Measurements from ENCODE around the gene RNF151.

The RNF151 gene

DNA sequence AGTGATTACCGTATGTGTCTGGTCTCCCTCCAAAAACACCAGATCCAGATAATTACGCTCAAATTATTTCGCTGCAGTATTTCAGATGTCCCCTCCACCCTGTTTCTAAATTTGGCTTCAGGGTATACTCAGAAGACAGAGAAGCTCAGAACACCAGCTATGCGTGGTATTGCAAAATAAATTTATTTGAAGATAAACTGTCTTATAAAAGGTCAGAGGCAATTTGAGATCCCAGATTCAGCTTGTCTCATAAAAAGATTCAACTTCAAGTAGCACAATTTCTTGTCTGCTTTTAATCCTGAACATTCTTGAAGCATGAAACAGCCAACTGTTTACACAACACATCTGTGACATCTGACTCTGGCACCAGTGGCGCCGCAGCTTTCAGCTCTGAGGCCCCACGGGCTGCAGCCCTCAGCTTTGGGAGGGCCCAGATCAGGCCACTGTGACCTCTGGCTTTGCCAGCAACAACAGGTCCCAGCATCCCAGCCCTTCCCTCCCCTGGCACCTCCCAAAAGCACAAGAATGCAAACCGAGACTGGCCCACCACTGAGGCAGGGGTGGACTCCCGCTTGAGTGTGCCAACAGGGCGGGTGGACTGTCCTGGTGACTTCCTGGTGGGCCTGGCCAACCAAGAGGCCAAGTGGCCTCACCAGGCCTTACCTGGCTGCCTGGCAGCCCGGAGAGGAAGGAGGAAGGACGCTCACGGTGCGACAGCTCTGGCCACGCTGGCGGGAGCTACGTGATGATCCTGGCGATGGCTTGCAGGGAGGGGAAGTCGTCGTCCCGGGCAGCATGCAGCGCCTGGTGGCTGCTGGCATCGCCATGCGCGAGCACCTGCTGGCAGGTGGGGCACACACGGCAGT lies 31.1 kb downstream of the RNF151 start:
- Histone ChIP-seq H4K20me1 (ENCODE audit: insufficient read depth, low read length) (no peaks in the 10 kb centered on the region), H3K36me3 (replicated peaks; ENCODE audit: insufficient read depth, low read length) (no peaks in the 10 kb centered on the region)

DNA sequence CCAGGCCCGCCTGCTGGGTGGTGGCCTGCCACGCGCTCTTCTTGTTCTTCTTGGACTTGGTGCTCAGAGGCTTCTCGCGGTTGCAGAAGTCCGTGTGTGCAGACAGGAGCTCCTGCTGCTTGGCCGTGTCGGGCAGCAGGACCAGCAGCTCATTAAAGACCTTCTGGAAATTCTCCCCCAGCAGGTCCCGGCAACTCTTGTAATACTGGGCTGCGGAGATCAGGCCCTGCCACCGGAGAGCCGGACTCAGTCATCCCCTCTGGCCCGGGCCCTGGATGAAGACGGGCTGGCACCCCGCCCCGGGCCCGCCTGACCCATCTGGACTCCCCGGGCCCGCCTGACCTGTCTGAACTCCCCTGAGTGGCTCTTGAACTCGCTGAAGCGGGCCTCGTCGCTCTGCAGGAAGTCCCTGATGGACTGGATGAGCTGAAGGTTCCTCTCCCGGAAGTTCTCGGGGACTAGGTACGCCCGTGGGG lies 31.7 kb downstream of the RNF151 start:
- Histone ChIP-seq H3K36me3 (replicated peaks; ENCODE audit: insufficient read depth, low read length) (no peaks in the 10 kb centered on the region), H3K4me2 (ENCODE audit: low read depth, low read length) (no peak overlapping the region), H3K9me3 (replicated peaks; ENCODE audit: insufficient read depth, low read length) (no peaks in the 10 kb centered on the region), H3K79me2 (ENCODE audit: low read length) (peaks cover 7% of the 10 kb centered on the region), H2AFZ (ENCODE audit: low read length) (no peak overlapping the region), H3K9me2 (replicated peaks; ENCODE audit: insufficient read depth, low read length) (no peaks in the 10 kb centered on the region), H3K4me3 (ENCODE audit: low read length) (no peak overlapping the region), H4K20me1 (ENCODE audit: insufficient read depth, low read length) (no peaks in the 10 kb centered on the region), H3K9ac (ENCODE audit: low read length) (no peak overlapping the region), H3K27ac (ENCODE audit: low read length) (no peak overlapping the region), H3F3A (ENCODE audit: insufficient read depth, low read length) (peaks cover 7% of the 10 kb centered on the region; the same call in 1 of the 2 replicates), H3K4me1 (ENCODE audit: low read length) (no peaks in the 10 kb centered on the region), H3K27me3 (replicated peaks; ENCODE audit: insufficient read depth, low read length) (no peaks in the 10 kb centered on the region)
- DNase-seq = no peak
- TF ChIP-seq EZH2phosphoT487 (IDR thresholded peaks at IDR 0.05; ENCODE audit: low read length) = no peak
- no peak for TF ChIP-seq EZH2 (optimal IDR thresholded peaks at IDR 0.05; ENCODE audit: low read depth, low read length)
- TF ChIP-seq, protein P1, sequence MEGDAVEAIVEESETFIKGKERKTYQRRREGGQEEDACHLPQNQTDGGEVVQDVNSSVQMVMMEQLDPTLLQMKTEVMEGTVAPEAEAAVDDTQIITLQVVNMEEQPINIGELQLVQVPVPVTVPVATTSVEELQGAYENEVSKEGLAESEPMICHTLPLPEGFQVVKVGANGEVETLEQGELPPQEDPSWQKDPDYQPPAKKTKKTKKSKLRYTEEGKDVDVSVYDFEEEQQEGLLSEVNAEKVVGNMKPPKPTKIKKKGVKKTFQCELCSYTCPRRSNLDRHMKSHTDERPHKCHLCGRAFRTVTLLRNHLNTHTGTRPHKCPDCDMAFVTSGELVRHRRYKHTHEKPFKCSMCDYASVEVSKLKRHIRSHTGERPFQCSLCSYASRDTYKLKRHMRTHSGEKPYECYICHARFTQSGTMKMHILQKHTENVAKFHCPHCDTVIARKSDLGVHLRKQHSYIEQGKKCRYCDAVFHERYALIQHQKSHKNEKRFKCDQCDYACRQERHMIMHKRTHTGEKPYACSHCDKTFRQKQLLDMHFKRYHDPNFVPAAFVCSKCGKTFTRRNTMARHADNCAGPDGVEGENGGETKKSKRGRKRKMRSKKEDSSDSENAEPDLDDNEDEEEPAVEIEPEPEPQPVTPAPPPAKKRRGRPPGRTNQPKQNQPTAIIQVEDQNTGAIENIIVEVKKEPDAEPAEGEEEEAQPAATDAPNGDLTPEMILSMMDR (IDR thresholded peaks at IDR 0.05; ENCODE audit: low read length) = no peak

More for the DNA sequence above, 31.1 kb downstream of the RNF151 start:
- Histone ChIP-seq H3K4me2 (ENCODE audit: low read depth, low read length) (no peak overlapping the region), H3K79me2 (ENCODE audit: low read length) (peaks cover under 1% of the 10 kb centered on the region; the same call in 1 of the 2 replicates), H3K27ac (ENCODE audit: low read length) (no peak overlapping the region), H3K9me2 (replicated peaks; ENCODE audit: insufficient read depth, low read length) (no peaks in the 10 kb centered on the region), H3K27me3 (replicated peaks; ENCODE audit: insufficient read depth, low read length) (no peaks in the 10 kb centered on the region), H3K4me3 (ENCODE audit: low read length) (no peak overlapping the region), H3K4me1 (ENCODE audit: low read length) (no peaks in the 10 kb centered on the region), H3F3A (ENCODE audit: insufficient read depth, low read length) (peaks cover 8% of the 10 kb centered on the region; the same call in 1 of the 2 replicates), H2AFZ (ENCODE audit: low read length) (no peak overlapping the region), H3K9ac (ENCODE audit: low read length) (no peak overlapping the region), H3K9me3 (replicated peaks; ENCODE audit: insufficient read depth, low read length) (no peaks in the 10 kb centered on the region)
- DNase-seq = no peak
- TF ChIP-seq, protein P1 (IDR thresholded peaks at IDR 0.05; ENCODE audit: low read length) = no peak
- TF ChIP-seq EZH2 (optimal IDR thresholded peaks at IDR 0.05; ENCODE audit: low read depth, low read length) = no peak
- TF ChIP-seq EZH2phosphoT487 (IDR thresholded peaks at IDR 0.05; ENCODE audit: low read length) = no peak

DNA sequence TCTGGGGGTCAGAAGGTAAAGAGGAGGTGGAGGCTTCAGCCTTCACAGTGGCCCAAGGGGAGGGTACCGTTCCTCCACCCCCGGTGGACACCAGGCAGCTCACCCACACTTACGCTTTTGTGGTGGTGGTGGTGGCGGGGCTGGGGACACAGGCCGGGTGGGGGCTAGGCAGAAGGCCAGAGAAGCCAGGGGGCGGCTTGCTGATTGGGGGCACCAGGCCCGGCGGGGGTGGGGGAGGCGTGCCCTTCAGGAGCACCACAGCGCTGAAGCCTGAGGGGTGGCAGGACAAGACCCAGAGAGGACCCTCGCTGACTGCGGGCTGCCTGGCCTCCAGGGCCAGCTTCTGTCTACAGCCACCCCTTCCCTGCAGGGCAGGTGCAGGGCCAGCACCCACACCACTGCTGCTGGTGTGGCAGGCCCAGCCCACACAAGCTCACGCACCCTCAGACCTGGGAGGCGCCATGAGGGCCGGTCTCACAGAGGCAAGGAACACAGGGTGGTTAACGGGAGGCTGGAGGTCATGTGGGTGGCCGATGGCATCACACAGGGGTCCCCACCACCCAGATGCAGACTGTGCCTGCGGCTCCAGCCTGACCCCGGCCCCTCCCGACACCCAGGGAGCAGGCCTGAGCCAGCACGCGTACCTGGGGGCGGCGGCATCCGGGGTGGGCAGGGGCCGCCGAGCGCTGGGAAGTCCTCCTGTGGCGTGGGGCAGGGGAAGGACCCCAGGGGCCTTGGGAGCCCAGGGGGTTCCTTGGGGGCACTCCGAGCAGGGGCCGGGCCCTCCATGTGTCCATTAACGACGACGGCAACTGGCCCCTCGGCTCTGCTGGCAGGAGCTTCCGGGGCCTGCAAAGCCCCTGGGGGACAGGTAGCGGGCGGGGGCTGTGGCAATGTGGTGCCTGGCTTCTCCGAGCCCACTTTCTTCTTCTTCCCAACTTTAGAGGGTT lies 32.5 kb downstream of the RNF151 start:
- H3K36me3 ChIP-seq (replicated peaks; ENCODE audit: insufficient read depth, low read length) = no peaks in the 10 kb centered on the region
- DNase-seq = no peak
- no peaks in the 10 kb centered on the region for H3K4me1 ChIP-seq (ENCODE audit: low read length)
- no peaks in the 10 kb centered on the region for H3K9me2 ChIP-seq (replicated peaks; ENCODE audit: insufficient read depth, low read length)
- H3K79me2 ChIP-seq (ENCODE audit: low read length) = peaks cover 14% of the 10 kb centered on the region
- no peak overlapping the region for H3K9ac ChIP-seq (ENCODE audit: low read length)
- H3K4me3 ChIP-seq (ENCODE audit: low read length) = no peak overlapping the region
- no peak for TF ChIP-seq EZH2 (optimal IDR thresholded peaks at IDR 0.05; ENCODE audit: low read depth, low read length)
- TF ChIP-seq EZH2phosphoT487 (IDR thresholded peaks at IDR 0.05; ENCODE audit: low read length) = no peak
- TF ChIP-seq, protein P1 (IDR thresholded peaks at IDR 0.05; ENCODE audit: low read length) = no peak
- no peak overlapping the region for H3K4me2 ChIP-seq (ENCODE audit: low read depth, low read length)
- H3K27me3 ChIP-seq (replicated peaks; ENCODE audit: insufficient read depth, low read length) = no peaks in the 10 kb centered on the region
- no peaks in the 10 kb centered on the region for H4K20me1 ChIP-seq (ENCODE audit: insufficient read depth, low read length)
- no peak overlapping the region for H3K27ac ChIP-seq (ENCODE audit: low read length)
- H2AFZ ChIP-seq (ENCODE audit: low read length) = no peak overlapping the region
- H3F3A ChIP-seq (ENCODE audit: insufficient read depth, low read length) = peaks cover under 1% of the 10 kb centered on the region; the same call in 1 of the 2 replicates
- no peaks in the 10 kb centered on the region for H3K9me3 ChIP-seq (replicated peaks; ENCODE audit: insufficient read depth, low read length)

Data from MM.1S (cell line).